ENCODE data around the gene NUDT17. TPM values are rescaled to one million over a fixed set of nuclear protein-coding genes. Genes with fewer than 3 reads are reported as not detected.

NUDT17 gene
- total and polyA plus RNA-seq, 9 of the 15 experiments (the other 6 are each of a cell fraction or from before 2014, with no cell fraction given), result 2.1 to 10.0 (median 6.1) TPM

GRCh38 chr1:145879775-145880174 lies 34.3 kb downstream of the NUDT17 start (continued):
- TF ChIP-seq SLC30A9 (CRISPR knock-in tag; IDR thresholded peaks at IDR 0.05) (no peak), IRF9 (tag; IDR thresholded peaks at IDR 0.05) (no peak), ELF2 (CRISPR knock-in tag; IDR thresholded peaks at IDR 0.05) (no peak), SMAD1 (IDR thresholded peaks at IDR 0.05; ENCODE audit: low read depth, low read length, partially characterized antibody) (no peak), NBN (IDR thresholded peaks at IDR 0.05; ENCODE audit: low read depth) (no peak), PHTF2 (CRISPR knock-in tag; IDR thresholded peaks at IDR 0.05) (no peak), SRSF9 (IDR thresholded peaks at IDR 0.05; ENCODE audit: borderline replicate concordance, low read depth, low read length) (no peak), ZNF766 (CRISPR knock-in tag; conservative IDR thresholded peaks at IDR 0.05) (peak; percentile 98), CBX1 (IDR thresholded peaks at IDR 0.05; ENCODE audit: low read depth) (no peak), ZNF408 (CRISPR knock-in tag; IDR thresholded peaks at IDR 0.05; ENCODE audit: low read depth) (no peak), ZBTB11 (CRISPR knock-in tag; IDR thresholded peaks at IDR 0.05) (no peak), MCM3 (IDR thresholded peaks at IDR 0.05) (no peak), BCOR (IDR thresholded peaks at IDR 0.05) (no peak), CC2D1A (IDR thresholded peaks at IDR 0.05) (no peak)
